Retinal pigment epithelial cell (primary cell): ENCODE data around the gene EVI5.
"Not testable (repeated sequence)": the region's sequence is repeated elsewhere in the genome, so short reads cannot be mapped to it uniquely, and the experiment has no call there.

ENCODE experiments used
- DNase-seq: peaks from one replicate; pipeline ENCODE4 v3.0.0-alpha.2; 2010; ENCODE audit warnings: low read depth
- H3K4me3 ChIP-seq: 2 replicates; pipeline ENCODE4 v1.5.1; 2011; ENCODE audit warnings: mild to moderate bottlenecking, low read length, control low read depth, moderate library complexity
- TF ChIP-seq, protein P1 (sequence below): conservative IDR thresholded peaks from 2 replicates; pipeline ENCODE4 v1.5.1; 2011; ENCODE audit warnings: low read depth, low read length, control low read depth, inconsistent platforms

Gene EVI5

DNA sequence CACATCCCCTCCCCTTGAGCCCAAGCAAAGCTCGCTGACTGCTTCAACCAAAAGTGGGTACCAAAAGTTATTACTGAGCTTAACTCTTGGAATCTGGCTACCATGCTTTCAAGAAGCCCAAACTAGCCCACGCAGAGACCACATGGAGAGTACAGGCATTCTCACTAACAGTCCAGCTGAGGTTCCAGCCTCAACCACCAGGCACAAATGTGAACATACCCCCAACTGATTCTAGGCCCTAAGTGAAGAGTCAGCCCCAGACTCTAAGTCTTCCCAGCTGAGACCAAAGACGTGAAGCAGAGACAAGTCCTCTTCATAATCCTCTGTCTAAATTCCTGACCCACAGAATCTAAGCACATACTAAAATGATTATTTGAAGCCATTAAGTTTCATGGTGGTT lies 36.8 kb downstream of the EVI5 start:
- no peak overlapping the region for H3K4me3 ChIP-seq
- no peak for DNase-seq
- TF ChIP-seq, protein P1, sequence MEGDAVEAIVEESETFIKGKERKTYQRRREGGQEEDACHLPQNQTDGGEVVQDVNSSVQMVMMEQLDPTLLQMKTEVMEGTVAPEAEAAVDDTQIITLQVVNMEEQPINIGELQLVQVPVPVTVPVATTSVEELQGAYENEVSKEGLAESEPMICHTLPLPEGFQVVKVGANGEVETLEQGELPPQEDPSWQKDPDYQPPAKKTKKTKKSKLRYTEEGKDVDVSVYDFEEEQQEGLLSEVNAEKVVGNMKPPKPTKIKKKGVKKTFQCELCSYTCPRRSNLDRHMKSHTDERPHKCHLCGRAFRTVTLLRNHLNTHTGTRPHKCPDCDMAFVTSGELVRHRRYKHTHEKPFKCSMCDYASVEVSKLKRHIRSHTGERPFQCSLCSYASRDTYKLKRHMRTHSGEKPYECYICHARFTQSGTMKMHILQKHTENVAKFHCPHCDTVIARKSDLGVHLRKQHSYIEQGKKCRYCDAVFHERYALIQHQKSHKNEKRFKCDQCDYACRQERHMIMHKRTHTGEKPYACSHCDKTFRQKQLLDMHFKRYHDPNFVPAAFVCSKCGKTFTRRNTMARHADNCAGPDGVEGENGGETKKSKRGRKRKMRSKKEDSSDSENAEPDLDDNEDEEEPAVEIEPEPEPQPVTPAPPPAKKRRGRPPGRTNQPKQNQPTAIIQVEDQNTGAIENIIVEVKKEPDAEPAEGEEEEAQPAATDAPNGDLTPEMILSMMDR = no peak

DNA sequence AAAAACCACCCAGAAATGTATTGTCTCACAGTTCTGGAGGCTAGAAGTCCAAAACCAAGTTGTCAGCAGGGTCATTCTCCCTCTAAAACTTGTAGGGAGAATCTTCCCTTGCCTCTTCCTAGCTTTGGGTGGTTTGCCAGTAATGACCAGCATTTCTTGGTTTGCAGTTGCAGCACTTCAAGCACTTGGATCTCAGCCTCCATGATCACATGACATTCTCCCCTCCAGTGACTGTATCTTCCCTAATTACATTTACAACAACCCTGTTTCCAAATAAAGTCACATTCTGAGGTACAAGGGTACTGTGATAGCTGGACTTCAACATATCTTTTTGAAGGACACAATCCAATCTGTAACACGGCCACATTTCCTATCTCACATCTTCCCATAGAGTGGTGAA lies 37.2 kb downstream of the EVI5 start:
- no peak for DNase-seq
- TF ChIP-seq, protein P1 = no peak
- H3K4me3 ChIP-seq = no peak overlapping the region

GRCh38 chr1:92746255-92746654 lies 38.7 kb downstream of the EVI5 start:
- not testable (repeated sequence) for H3K4me3 ChIP-seq, DNase-seq

DNA sequence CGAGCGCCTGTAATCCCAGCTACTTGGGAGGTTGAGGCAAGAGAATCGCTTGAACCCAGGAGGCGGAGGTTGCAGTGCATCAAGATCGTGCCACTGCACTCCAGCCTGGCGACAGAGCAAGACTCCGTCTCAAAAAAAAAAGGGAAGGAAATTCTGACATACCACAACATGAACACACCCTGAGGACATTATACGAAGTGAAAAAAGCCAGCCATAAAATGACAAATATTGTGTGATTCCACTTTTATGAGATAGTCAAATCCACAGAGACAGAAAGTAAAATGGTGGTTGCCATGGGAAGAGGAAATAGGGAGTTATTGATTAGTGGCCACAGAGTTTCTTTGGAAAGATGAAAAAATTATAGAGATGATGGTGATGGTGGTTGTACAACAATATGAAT lies 41.7 kb downstream of the EVI5 start:
- DNase-seq = no peak
- H3K4me3 ChIP-seq = no peak overlapping the region
- TF ChIP-seq, protein P1 = no peak

DNA sequence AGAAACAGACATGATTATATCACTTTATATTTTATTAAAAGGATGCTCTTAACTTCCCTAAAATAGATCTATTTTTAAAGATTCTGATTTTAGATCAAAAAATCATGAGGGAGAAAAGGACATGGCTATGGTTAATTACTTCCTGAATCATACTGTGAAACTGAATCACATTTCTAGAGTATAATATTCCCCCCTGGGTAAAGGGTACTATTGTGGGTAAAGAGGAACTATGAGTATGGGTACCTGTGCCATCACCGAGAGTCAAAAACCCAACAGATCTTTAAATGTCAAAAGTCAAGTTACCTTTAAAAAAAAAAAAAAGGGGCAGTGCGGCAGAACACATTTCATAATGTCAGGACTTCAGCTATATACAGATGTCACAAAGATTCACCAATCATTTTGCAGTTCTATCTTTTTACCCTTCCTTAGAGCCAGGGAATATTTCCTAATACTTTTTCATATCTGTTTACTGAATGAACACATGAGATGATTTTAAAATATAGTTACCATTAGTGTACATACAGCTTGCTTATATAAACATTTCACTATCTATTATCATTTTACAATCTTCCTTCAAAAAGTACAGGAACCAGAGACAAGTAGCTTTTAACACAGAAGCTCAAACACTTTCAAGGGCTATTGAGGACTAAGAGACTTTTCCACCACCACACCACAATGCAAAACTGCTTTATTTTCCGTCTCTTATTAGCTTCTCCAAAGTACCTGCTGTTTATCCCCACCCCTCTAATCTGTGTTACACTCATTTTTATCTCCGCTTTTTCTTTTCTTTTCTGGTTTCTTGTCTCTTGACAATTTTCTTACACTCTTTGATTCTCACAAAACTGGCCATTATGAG lies 45.0 kb downstream of the EVI5 start:
- no peak overlapping the region for H3K4me3 ChIP-seq
- TF ChIP-seq, protein P1 = no peak
- no peak for DNase-seq

DNA sequence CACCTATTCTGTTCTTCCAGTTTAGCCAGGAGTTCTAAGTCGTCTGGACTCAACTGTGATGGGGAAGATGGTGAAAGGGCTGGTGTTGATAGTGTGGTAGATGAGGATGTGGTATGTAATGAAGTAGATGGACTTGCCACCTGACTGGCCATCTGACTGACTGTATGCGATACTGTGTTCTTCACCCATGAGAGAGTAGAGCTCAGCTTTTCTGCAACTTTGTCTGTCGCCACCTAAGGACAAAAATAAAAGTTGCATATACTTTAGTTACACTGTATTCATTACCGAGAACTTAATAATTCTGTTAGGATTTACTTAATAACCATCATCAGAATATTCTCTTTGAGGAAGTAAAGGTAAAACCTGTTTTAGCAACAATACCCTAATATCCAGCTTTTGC lies 48.5 kb downstream of the EVI5 start:
- TF ChIP-seq, protein P1 = peak; percentile 38
- DNase-seq = no peak
- no peak overlapping the region for H3K4me3 ChIP-seq

- H3K4me3 ChIP-seq = no peak overlapping the region
- TF ChIP-seq, protein P1 = no peak
- no peak for DNase-seq
These were observed 54.4 kb downstream of the EVI5 start for GRCh38 chr1:92730476-92730875.
